HG02798 (cell line): ENCODE results near the gene PIAS3.

ENCODE experiments used
- ATAC-seq: cut with Tn5 transposase; IDR thresholded peaks from one replicate; pipeline ENCODE4 v1.9.1; 2021; ENCODE audit warnings: mild to moderate bottlenecking; ENCODE audit not compliant: unreplicated experiment, poor library complexity

The PIAS3 gene

GRCh38 chr1:145858901-145859490 lies at the start of gene PIAS3:
TSS of gene PIAS3 (minus strand) at chr1:145859081. CDS start at chr1:145858990, 91 bp downstream.
- ATAC-seq, result peak; percentile 89

- ATAC-seq, result no peak
Measured at GRCh38 chr1:145908653-145909052, 49.8 kb upstream of the PIAS3 start.

- no peak for ATAC-seq
Measured at GRCh38 chr1:145906954-145907753, 48.3 kb upstream of the PIAS3 start.

- ATAC-seq, result no peak
Measured at GRCh38 chr1:145901312-145902021, 42.6 kb upstream of the PIAS3 start.

GRCh38 chr1:145898756-145899155 lies 39.9 kb upstream of the PIAS3 start:
- ATAC-seq, result no peak

GRCh38 chr1:145897969-145898368 lies 39.1 kb upstream of the PIAS3 start:
- no peak for ATAC-seq

- ATAC-seq, result no peak
Measured at GRCh38 chr1:145895471-145895870, 36.6 kb upstream of the PIAS3 start.

- no peak for ATAC-seq
Measured at GRCh38 chr1:145893306-145894055, 34.6 kb upstream of the PIAS3 start.

GRCh38 chr1:145892486-145893087 lies 33.7 kb upstream of the PIAS3 start:
- no peak for ATAC-seq

GRCh38 chr1:145891587-145892485 lies 33.0 kb upstream of the PIAS3 start:
- no peak for ATAC-seq

GRCh38 chr1:145891143-145891542 lies 32.3 kb upstream of the PIAS3 start:
- ATAC-seq, result no peak

- no peak for ATAC-seq
Measured at GRCh38 chr1:145889722-145890121, 30.8 kb upstream of the PIAS3 start.

GRCh38 chr1:145887631-145888030 lies 28.8 kb upstream of the PIAS3 start:
- ATAC-seq, result no peak

- no peak for ATAC-seq
Measured at GRCh38 chr1:145886816-145887215, 27.9 kb upstream of the PIAS3 start.

GRCh38 chr1:145886390-145886789 lies 27.5 kb upstream of the PIAS3 start:
- no peak for ATAC-seq

- peak; percentile 99 for ATAC-seq
Measured at GRCh38 chr1:145885738-145886287, 26.9 kb upstream of the PIAS3 start, which contains the start of gene ANKRD35. TSS of gene ANKRD35 (minus strand) at chr1:145885866. CDS start at chr1:145885758, 108 bp downstream.

- ATAC-seq, result no peak
Measured at GRCh38 chr1:145884675-145885074, 25.8 kb upstream of the PIAS3 start.

- no peak for ATAC-seq
Measured at GRCh38 chr1:145879775-145880174, 20.9 kb upstream of the PIAS3 start.

- no peak for ATAC-seq
Measured at GRCh38 chr1:145878724-145879123, 19.8 kb upstream of the PIAS3 start.
